Spleen (tissue), 7 donors: ENCODE results near the gene ADGRE2.

Source experiments
- POLR2A ChIP-seq, 3 donors: fragments of 450-650 bp; IDR thresholded peaks; one replicate each; pipeline ENCODE4 v1.5.1; 2017; ENCODE audit warnings: antibody characterized with exemption in 3 of 3, mild to moderate bottlenecking in 1 of 3
- POLR2AphosphoS5 ChIP-seq, 3 donors: sonication (generic); formaldehyde crosslinking; IDR thresholded peaks; one replicate each; pipeline ENCODE4 v1.5.1; 2017; ENCODE audit warnings: antibody characterized with exemption in 3 of 3
- TF ChIP-seq, protein P1 (sequence below), 11 experiments: fragments of 200-600 bp in 7 of 11; fragments of 450-650 bp in 4 of 11; sonication (generic) in 4 of 11; IDR thresholded peaks in 8 of 11; conservative IDR thresholded peaks in 3 of 11; 1 replicate in 7 of 11; 2 replicates in 4 of 11; pipeline versions ENCODE4 v1.4.0 to v1.8.0; 2016 to 2021; ENCODE audit warnings: antibody characterized with exemption in 11 of 11, inconsistent platforms in 4 of 11, mild to moderate bottlenecking in 1 of 11
- donor health status: DM: no; HTN: no; CAD: no; lungs with moderate emphysema.
- donor health status: DM: no; HTN: no; CAD: no.
- donor health status: DM: no; HTN: no; CAD: no.

DNA sequence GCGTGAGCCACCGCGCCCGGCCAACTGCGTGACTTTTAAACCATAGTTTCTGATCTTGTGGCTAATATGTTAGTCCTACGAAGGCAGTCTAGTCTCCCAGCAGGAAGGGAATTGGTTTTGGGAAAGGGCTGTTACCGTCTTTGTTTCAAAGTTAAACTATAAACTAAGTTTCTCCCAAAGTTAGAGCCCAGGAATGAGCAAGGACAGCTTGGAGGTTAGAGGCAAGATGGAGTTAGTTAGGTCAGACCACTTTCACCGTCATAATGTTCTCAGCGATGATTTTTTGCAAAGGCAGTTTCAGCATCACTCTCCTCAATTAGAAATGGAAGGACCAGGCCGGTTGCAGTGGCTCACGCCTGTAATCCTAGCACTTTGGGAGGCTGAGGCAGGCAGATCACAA lies 17.7 kb upstream of the ADGRE2 start:
- TF ChIP-seq, protein P1, sequence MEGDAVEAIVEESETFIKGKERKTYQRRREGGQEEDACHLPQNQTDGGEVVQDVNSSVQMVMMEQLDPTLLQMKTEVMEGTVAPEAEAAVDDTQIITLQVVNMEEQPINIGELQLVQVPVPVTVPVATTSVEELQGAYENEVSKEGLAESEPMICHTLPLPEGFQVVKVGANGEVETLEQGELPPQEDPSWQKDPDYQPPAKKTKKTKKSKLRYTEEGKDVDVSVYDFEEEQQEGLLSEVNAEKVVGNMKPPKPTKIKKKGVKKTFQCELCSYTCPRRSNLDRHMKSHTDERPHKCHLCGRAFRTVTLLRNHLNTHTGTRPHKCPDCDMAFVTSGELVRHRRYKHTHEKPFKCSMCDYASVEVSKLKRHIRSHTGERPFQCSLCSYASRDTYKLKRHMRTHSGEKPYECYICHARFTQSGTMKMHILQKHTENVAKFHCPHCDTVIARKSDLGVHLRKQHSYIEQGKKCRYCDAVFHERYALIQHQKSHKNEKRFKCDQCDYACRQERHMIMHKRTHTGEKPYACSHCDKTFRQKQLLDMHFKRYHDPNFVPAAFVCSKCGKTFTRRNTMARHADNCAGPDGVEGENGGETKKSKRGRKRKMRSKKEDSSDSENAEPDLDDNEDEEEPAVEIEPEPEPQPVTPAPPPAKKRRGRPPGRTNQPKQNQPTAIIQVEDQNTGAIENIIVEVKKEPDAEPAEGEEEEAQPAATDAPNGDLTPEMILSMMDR (IDR thresholded peaks at IDR 0.05 in 8 of 11, conservative IDR thresholded peaks at IDR 0.05 in 3 of 11), result no peak
- no peak for TF ChIP-seq POLR2A (IDR thresholded peaks at IDR 0.05)
- TF ChIP-seq POLR2AphosphoS5 (IDR thresholded peaks at IDR 0.05), result no peak
